GM23338 (cell line): ENCODE measurements around the gene VEGFB.

Experiments
- CREB1 ChIP-seq: fragments of 250-450 bp; sonication (Bioruptor Pico); IDR thresholded peaks from 2 replicates; pipeline ENCODE4 v1.5.0; 2020; ENCODE audit warnings: low read depth, mild to moderate bottlenecking, moderate library complexity
- CTCF ChIP-seq, 2 experiments: fragments of 200-600 bp in 1 of 2; sonication (generic) in 1 of 2; conservative IDR thresholded peaks; 2 replicates each; pipeline versions ENCODE4 v1.5.1 to v1.6.1; 2016 to 2017; ENCODE audit warnings: antibody characterized with exemption in 2 of 2, low read depth in 2 of 2, mild to moderate bottlenecking in 2 of 2, moderate library complexity in 1 of 2
- EZH2 ChIP-seq: fragments of 200-600 bp; sonication (generic); IDR thresholded peaks from one replicate; pipeline ENCODE4 v1.8.0; 2017; ENCODE audit warnings: antibody characterized with exemption, mild to moderate bottlenecking, low read depth; ENCODE audit not compliant: unreplicated experiment
- EZH2phosphoT487 ChIP-seq: fragments of 200-600 bp; sonication (generic); IDR thresholded peaks from one replicate; pipeline ENCODE4 v1.8.1; 2018; ENCODE audit warnings: antibody characterized with exemption; ENCODE audit not compliant: unreplicated experiment
- JUNB ChIP-seq: IDR thresholded peaks from one replicate; pipeline ENCODE4 v1.6.1; 2016; ENCODE audit warnings: antibody characterized with exemption; ENCODE audit not compliant: unreplicated experiment
- NANOG ChIP-seq: IDR thresholded peaks from 2 replicates; pipeline ENCODE4 v1.6.1; 2016; ENCODE audit warnings: antibody characterized with exemption, borderline replicate concordance
- POLR2AphosphoS5 ChIP-seq: IDR thresholded peaks from 2 replicates; pipeline ENCODE4 v1.6.1; 2016; ENCODE audit warnings: antibody characterized with exemption, low read depth
- REST ChIP-seq: IDR thresholded peaks from one replicate; pipeline ENCODE4 v1.6.1; 2018; ENCODE audit warnings: antibody characterized with exemption; ENCODE audit not compliant: unreplicated experiment
- STAT1 ChIP-seq: IDR thresholded peaks from one replicate; pipeline ENCODE4 v1.6.1; 2016; ENCODE audit warnings: antibody characterized with exemption; ENCODE audit not compliant: unreplicated experiment
- ZNF331 ChIP-seq: fragments of 250-450 bp; sonication (Bioruptor Pico); IDR thresholded peaks from 2 replicates; pipeline ENCODE4 v1.5.0; 2020; ENCODE audit warnings: low read depth, mild to moderate bottlenecking, moderate library complexity
- TF ChIP-seq, protein P1 (sequence below): IDR thresholded peaks from 2 replicates; pipeline ENCODE4 v1.6.1; 2016; ENCODE audit warnings: antibody characterized with exemption

DNA sequence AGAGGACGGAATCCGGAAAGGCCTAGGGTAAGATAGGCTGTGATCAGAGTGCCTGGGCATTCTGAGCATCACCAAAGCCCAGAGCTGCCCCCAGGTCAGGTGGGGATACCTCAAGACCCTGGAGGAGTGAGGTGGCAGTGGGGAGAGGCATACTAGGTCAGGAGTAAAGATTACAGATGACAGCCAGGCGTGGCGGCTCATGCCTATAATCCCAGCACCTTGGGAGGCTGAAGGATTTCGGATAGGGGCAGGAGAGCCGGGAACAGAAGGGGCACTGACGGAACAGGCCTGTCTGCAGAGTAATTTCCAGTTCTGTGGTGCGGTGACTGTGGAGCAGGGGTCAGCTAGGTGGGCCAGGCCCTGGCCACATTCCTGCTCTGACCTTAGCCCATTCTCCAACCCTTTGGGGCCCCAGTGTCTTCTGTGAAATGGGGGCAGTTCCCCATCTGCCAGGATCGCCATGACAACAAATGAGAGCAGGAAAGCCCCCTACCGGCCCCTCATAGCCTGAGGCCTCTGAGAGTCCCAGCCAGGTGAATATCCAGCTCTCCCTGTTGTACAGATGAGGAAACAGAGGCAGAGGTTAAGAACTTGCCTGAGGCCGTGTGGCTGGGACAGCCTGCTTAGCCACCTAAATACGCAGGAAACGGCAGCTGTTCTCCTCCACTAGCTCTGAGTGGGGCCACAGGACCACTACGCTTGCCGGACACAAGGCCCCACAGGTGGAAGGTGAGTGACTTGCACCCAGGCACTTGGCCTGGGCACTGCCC, 40.8 kb downstream of the VEGFB start:
- TF ChIP-seq CTCF (conservative IDR thresholded peaks at IDR 0.05; ENCODE audit: low read depth in 2 of 2): no peak
- no peak for TF ChIP-seq POLR2AphosphoS5
- TF ChIP-seq EZH2: no peak
- no peak for TF ChIP-seq CREB1 (CRISPR knock-in tag)
- no peak for TF ChIP-seq STAT1
- TF ChIP-seq ZNF331: no peak
- TF ChIP-seq JUNB: no peak
- no peak for TF ChIP-seq NANOG
- TF ChIP-seq EZH2phosphoT487: no peak
- TF ChIP-seq, protein P1, sequence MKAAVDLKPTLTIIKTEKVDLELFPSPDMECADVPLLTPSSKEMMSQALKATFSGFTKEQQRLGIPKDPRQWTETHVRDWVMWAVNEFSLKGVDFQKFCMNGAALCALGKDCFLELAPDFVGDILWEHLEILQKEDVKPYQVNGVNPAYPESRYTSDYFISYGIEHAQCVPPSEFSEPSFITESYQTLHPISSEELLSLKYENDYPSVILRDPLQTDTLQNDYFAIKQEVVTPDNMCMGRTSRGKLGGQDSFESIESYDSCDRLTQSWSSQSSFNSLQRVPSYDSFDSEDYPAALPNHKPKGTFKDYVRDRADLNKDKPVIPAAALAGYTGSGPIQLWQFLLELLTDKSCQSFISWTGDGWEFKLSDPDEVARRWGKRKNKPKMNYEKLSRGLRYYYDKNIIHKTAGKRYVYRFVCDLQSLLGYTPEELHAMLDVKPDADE: no peak
- TF ChIP-seq REST: no peak
